ENCODE measurements around the gene MRPL53.

GRCh38 chr2:74428675-74429074, 43.8 kb downstream of the MRPL53 start:
- TF ChIP-seq CTCF (conservative IDR thresholded peaks at IDR 0.05) (no peak), ZFX (IDR thresholded peaks at IDR 0.05) (no peak)

All from C4-2B (cell line).